CD14-positive monocyte (primary cell): ENCODE measurements around the gene CXCL16. TPM values are rescaled to one million over a fixed set of nuclear protein-coding genes. Genes with fewer than 3 reads are reported as not detected.

Experiments used
- DNase-seq, 3 donors: peaks; one replicate each; pipeline ENCODE4 v3.0.0-alpha.2; 2011 to 2022
- H2AFZ ChIP-seq: 2 replicates; pipeline ENCODE4 v1.6.0; 2012; ENCODE audit warnings: mild to moderate bottlenecking, low read depth, low read length, inconsistent platforms; ENCODE audit not compliant: insufficient read depth, poor library complexity, severe bottlenecking
- H3K27ac ChIP-seq, 2 donors: 1 replicate in 1 of 2; 2 replicates in 1 of 2; pipeline ENCODE4 v1.5.1; 2012 to 2013; ENCODE audit warnings: low read length in 2 of 2, control low read depth in 1 of 2, inconsistent platforms in 1 of 2, low read depth in 1 of 2, mild to moderate bottlenecking in 1 of 2
- H3K27me3 ChIP-seq, 2 donors: one replicate each; pipeline versions ENCODE4 v1.6.0 to v1.6.1; 2011 to 2013; ENCODE audit warnings: low read length in 2 of 2; ENCODE audit not compliant: control insufficient read depth in 2 of 2, insufficient read depth in 2 of 2
- H3K36me3 ChIP-seq, 2 donors: replicated peaks in 1 of 2; 1 replicate in 1 of 2; 2 replicates in 1 of 2; pipeline versions ENCODE4 v1.5.1 to v1.6.1; 2012 to 2013; ENCODE audit warnings: low read length in 2 of 2, control low read depth in 1 of 2, inconsistent platforms in 1 of 2, mild to moderate bottlenecking in 1 of 2; ENCODE audit not compliant: insufficient read depth in 2 of 2, control insufficient read depth in 1 of 2
- H3K4me1 ChIP-seq, 2 donors: 1 replicate in 1 of 2; 2 replicates in 1 of 2; pipeline versions ENCODE4 v1.5.1 to v1.6.1; 2012 to 2013; ENCODE audit warnings: low read length in 2 of 2, control low read depth in 1 of 2, inconsistent platforms in 1 of 2, mild to moderate bottlenecking in 1 of 2, moderate library complexity in 1 of 2; ENCODE audit not compliant: insufficient read depth in 2 of 2, control insufficient read depth in 1 of 2
- H3K4me2 ChIP-seq: replicated peaks from 2 replicates; pipeline ENCODE3; 2012; ENCODE audit warnings: low read length, moderate library complexity, mild to moderate bottlenecking; ENCODE audit not compliant: poor library complexity, severe bottlenecking; ENCODE audit errors: extremely low read depth
- H3K4me3 ChIP-seq, 3 experiments: fragments of 200-600 bp in 1 of 3; sonication (generic) in 1 of 3; replicated peaks in 1 of 3; 1 replicate in 2 of 3; 2 replicates in 1 of 3; pipeline ENCODE4 v1.5.1; 2011 to 2013; ENCODE audit warnings: low read length in 3 of 3, mild to moderate bottlenecking in 3 of 3, control low read depth in 2 of 3, low read depth in 2 of 3, inconsistent platforms in 1 of 3, moderate library complexity in 1 of 3
- H3K79me2 ChIP-seq: 2 replicates; pipeline ENCODE4 v1.6.0; 2012; ENCODE audit warnings: mild to moderate bottlenecking, control low read depth, inconsistent platforms, low read length, moderate library complexity; ENCODE audit not compliant: insufficient read depth
- H3K9ac ChIP-seq: 2 replicates; pipeline ENCODE4 v1.6.0; 2017; ENCODE audit warnings: low read length, mild to moderate bottlenecking; ENCODE audit not compliant: insufficient read depth, poor library complexity, severe bottlenecking
- H3K9me3 ChIP-seq, 2 donors: replicated peaks in 1 of 2; 1 replicate in 1 of 2; 2 replicates in 1 of 2; pipeline versions ENCODE4 v1.5.1 to v1.6.1; 2012 to 2013; ENCODE audit warnings: low read length in 2 of 2, control low read depth in 1 of 2; ENCODE audit not compliant: control insufficient read depth in 1 of 2, insufficient read depth in 1 of 2
- H4K20me1 ChIP-seq: 2 replicates; pipeline ENCODE4 v1.6.0; 2012; ENCODE audit warnings: mild to moderate bottlenecking, low read length, control low read depth, moderate library complexity; ENCODE audit not compliant: insufficient read depth
- H3K27ac Mint-ChIP-seq, 7 donors: one replicate each; pipeline ENCODE4 v1.8.0; 2020; ENCODE audit warnings: mild to moderate bottlenecking in 7 of 7, mixed read lengths in 7 of 7, moderate library complexity in 6 of 7, inconsistent platforms in 2 of 7
- H3K27me3 Mint-ChIP-seq, 3 donors: one replicate each; pipeline ENCODE4 v1.8.0; 2021 to 2022; ENCODE audit warnings: low read depth in 3 of 3, mild to moderate bottlenecking in 3 of 3, mixed read lengths in 3 of 3, moderate library complexity in 3 of 3, inconsistent platforms in 1 of 3
- H3K36me3 Mint-ChIP-seq, 2 donors: one replicate each; pipeline ENCODE4 v1.8.0; 2020; ENCODE audit warnings: mixed read lengths in 2 of 2, inconsistent platforms in 1 of 2, mild to moderate bottlenecking in 1 of 2
- H3K4me1 Mint-ChIP-seq: one replicate; pipeline ENCODE4 v1.8.0; 2020; ENCODE audit warnings: mild to moderate bottlenecking, mixed read lengths
- H3K4me3 Mint-ChIP-seq, 2 donors: one replicate each; pipeline ENCODE4 v1.8.0; 2020; ENCODE audit warnings: mild to moderate bottlenecking in 2 of 2, mixed read lengths in 2 of 2, moderate library complexity in 1 of 2
- H3K9me3 Mint-ChIP-seq, 7 donors: one replicate each; pipeline ENCODE4 v1.8.0; 2020 to 2022; ENCODE audit warnings: mixed read lengths in 7 of 7, mild to moderate bottlenecking in 6 of 7, moderate library complexity in 6 of 7, inconsistent platforms in 2 of 7
- WGBS: methylation state at CpG from one replicate; pipeline ENCODE4 v1.1.5; 2013; ENCODE audit warnings: missing lambda C conversion rate; ENCODE audit not compliant: insufficient coverage; 5-methylcytosine and 5-hydroxymethylcytosine counted together
- intact Hi-C, 2 donors: fragments of 100-400 bp; cut with micrococcal nuclease; formaldehyde crosslinking; loops; one replicate each; pipeline versions ENCODE4 v1.15.0 to v1.15.1; 2023
- polyA plus RNA-seq, 3 donors: library from polyadenylated mRNA; depleted of rRNA in 1 of 3; unstranded in 2 of 3; stranded (reverse) in 1 of 3; fragments of 300-500 nt in 2 of 3; fragments of >200 nt in 1 of 3; fragmentation: Illumina TruSeq in 2 of 3; gene quantifications; 1 replicate in 2 of 3; 2 replicates in 1 of 3; pipeline ENCODE4 v1.2.3, GENCODE V29; 2012 to 2021
- TF ChIP-seq, protein P1 (sequence below): fragments of 200-600 bp; IDR thresholded peaks from one replicate; pipeline ENCODE4 v1.8.0; 2022; ENCODE audit warnings: antibody characterized with exemption, mild to moderate bottlenecking

The CXCL16 gene
- polyA plus RNA-seq, 3 donors = 68.1 to 204 (median 103) TPM

DNA sequence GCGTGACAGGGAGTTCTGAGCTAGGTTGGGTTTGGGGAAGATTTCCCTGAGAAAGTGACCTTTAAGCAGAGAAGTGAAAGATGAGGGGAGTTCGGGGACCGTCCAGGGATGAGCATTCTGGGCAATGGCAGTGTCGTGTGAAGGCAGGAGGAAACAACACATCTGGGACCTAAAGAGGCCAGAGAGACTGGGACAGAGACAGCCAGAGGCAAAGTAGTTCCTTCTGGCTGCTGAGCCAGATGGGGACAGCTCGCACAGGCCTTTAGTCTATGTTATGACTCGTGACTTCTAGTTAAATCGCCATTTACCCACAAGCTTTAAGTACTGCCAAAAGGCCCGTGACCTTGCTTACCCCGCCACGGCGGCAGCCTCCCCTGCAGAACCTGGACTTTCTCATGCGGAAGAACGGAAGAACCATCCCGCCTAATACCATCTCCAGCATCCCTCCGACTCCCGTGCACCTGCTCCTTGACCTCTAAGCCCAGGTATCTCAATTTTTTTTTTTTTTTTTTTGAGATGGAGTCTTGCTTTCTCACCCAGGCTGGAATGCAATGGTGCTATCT is 17.0 kb downstream of the CXCL16 start:
- Mint-ChIP-seq H3K27ac (peak overlapping the region; percentile 42 to 91 (median 81)), H3K36me3 (peaks cover 45 to 51% of the 10 kb centered on the region in 2 donors)

GRCh38 chr17:4721203-4722135 is 18.3 kb downstream of the CXCL16 start:
- no peaks in the 10 kb centered on the region for H3K27me3 ChIP-seq
- Mint-ChIP-seq H3K9me3 (peaks cover 0 to 3% (median 0%) of the 10 kb centered on the region in 7 donors), H3K36me3 (peaks cover 57 to 60% of the 10 kb centered on the region in 2 donors), H3K4me3 (no peak overlapping the region), H3K4me1 (peaks cover 43% of the 10 kb centered on the region), H3K27me3 (peaks cover 1 to 3% (median 2%) of the 10 kb centered on the region in 3 donors), H3K27ac (peak overlapping the region; percentile 55 to 91 (median 77))
- H3K9ac ChIP-seq = no peak overlapping the region
- H3K9me3 ChIP-seq = no peaks in the 10 kb centered on the region
- H2AFZ ChIP-seq = no peak overlapping the region
- 81% methylated on average over 17 of the region's 20 CpGs for WGBS
- no peak overlapping the region for H3K4me3 ChIP-seq
- intact Hi-C loops = no loop called here
- peaks cover 52 to 55% of the 10 kb centered on the region in 2 donors for H3K36me3 ChIP-seq
- DNase-seq = no peak
- peaks cover 27% of the 10 kb centered on the region for H3K79me2 ChIP-seq
- TF ChIP-seq, protein P1, sequence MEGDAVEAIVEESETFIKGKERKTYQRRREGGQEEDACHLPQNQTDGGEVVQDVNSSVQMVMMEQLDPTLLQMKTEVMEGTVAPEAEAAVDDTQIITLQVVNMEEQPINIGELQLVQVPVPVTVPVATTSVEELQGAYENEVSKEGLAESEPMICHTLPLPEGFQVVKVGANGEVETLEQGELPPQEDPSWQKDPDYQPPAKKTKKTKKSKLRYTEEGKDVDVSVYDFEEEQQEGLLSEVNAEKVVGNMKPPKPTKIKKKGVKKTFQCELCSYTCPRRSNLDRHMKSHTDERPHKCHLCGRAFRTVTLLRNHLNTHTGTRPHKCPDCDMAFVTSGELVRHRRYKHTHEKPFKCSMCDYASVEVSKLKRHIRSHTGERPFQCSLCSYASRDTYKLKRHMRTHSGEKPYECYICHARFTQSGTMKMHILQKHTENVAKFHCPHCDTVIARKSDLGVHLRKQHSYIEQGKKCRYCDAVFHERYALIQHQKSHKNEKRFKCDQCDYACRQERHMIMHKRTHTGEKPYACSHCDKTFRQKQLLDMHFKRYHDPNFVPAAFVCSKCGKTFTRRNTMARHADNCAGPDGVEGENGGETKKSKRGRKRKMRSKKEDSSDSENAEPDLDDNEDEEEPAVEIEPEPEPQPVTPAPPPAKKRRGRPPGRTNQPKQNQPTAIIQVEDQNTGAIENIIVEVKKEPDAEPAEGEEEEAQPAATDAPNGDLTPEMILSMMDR = no peak
- H3K4me1 ChIP-seq = peaks cover 28 to 53% of the 10 kb centered on the region in 2 donors
- H3K4me2 ChIP-seq = no peak overlapping the region
- peak overlapping the region in 1 of 2 donors; percentile 1 for H3K27ac ChIP-seq
- H4K20me1 ChIP-seq = peaks cover 56% of the 10 kb centered on the region

More for the DNA sequence above, 17.0 kb downstream of the CXCL16 start:
- H3K4me1 Mint-ChIP-seq = peaks cover 53% of the 10 kb centered on the region
- peaks cover 0 to 3% (median 0%) of the 10 kb centered on the region in 7 donors for H3K9me3 Mint-ChIP-seq
- intact Hi-C loops = no loop called here
- Histone ChIP-seq H3K79me2 (peaks cover 14% of the 10 kb centered on the region), H4K20me1 (peaks cover 43% of the 10 kb centered on the region), H3K36me3 (peaks cover 40 to 42% of the 10 kb centered on the region in 2 donors), H3K9ac (no peak overlapping the region), H2AFZ (no peak overlapping the region), H3K4me2 (no peak overlapping the region), H3K27ac (peak overlapping the region; percentile 27 to 36), H3K4me3 (no peak overlapping the region), H3K9me3 (no peaks in the 10 kb centered on the region), H3K27me3 (no peaks in the 10 kb centered on the region), H3K4me1 (peaks cover 35 to 54% of the 10 kb centered on the region in 2 donors)
- no peak for DNase-seq
- TF ChIP-seq, protein P1 = no peak
- whole genome bisulfite sequencing = 75% methylated on average over 12 of the region's 16 CpGs
- H3K4me3 Mint-ChIP-seq = no peak overlapping the region
- peaks cover 1 to 3% (median 2%) of the 10 kb centered on the region in 3 donors for H3K27me3 Mint-ChIP-seq
